NCI-H187 treated with DMSO at 0.1 percent for 48 hours (cell line): ENCODE measurements around the gene RAP2B.
"Not testable (repeated sequence)": the region's sequence is repeated elsewhere in the genome, so short reads cannot be mapped to it uniquely, and the experiment has no call there.

Experiments
- DNase-seq: peaks from one replicate; lab custom pipeline; 2025; lab: John Stamatoyannopoulos, UW

RAP2B gene

DNA sequence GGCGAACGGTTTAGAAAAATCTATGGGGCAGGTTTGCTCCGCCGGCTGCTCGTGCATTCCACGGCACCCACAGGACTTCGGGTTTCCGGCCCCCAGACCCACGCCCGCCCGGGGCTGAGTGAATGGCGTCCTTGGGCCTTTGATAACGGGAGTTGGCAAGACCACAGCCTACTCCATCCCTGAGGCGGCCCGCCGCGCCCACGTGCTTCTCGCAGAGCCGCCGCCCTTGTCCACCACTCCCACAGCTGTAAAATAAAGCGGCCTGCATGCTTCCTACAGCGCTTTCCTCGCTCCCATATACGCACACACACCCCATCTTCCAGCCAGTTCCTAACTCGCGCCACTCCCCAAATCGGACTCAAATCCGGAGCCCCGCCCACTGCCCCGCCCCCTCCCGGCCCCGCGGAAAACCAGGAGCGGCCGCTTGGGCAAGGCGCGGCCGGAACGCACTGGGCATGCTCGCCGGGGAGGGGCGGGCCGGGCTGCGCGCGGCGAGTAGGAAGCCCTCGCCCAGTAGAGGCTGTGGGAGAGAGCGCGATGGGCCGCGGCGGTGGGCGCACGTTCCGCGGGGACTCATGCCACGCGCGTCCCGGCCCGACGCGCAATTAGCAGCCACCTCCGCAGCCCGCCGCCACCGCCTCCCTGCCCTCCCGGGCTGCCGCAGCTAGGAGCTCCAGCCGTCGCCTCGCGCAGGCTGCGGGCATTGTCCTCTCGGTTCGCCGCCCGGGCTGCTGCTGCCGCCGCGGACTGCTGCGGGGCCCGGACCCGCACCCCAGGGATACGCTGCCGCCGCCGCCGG, at the start of gene RAP2B:
Gene RAP2B, plus strand, starts transcription at position 513 of the 799 bp plus-strand sequence. CDS start 468 bp downstream, outside the sequence.
- DNase-seq, result no peak

GRCh38 chr3:153113541-153113940, 48.5 kb upstream of the RAP2B start:
- DNase-seq, result no peak

DNA sequence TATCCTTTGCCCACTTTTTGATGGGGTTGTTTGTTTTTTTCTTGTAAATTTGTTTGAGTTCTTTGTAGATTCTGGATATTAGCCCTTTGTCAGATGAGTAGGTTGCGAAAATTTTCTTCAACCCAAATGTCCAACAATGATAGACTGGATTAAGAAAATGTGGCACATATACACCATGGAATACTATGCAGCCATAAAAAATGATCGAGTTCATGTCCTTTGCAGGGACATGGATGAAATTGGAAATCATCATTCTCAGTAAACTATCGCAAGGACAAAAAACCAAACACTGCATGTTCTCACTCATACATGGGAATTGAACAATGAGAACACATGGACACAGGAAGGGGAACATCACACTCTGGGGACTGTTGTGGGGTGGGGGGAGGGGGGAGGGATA, 47.8 kb upstream of the RAP2B start:
- DNase-seq, result not testable (repeated sequence)

DNA sequence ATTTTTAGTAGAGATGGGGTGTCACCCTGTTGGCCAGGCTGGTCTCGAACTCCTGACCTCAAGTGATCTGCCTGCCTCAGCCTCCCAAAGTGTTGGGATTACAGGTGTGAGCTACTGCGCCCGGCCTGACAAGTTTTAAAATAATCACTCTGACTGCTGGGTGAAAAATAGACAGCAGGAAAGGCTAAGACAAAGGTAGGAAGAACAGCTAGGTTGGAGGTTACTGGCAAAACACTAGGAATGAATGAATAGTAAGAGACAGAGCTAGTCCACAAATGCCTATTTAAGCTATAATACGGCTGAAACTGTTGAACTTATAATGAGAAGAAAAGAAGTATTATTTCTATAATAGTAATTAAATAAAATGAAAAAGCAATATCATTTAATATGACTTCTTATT, 46.7 kb upstream of the RAP2B start:
- DNase-seq, result no peak

- no peak for DNase-seq
Observed at GRCh38 chr3:153127788-153128187, 34.2 kb upstream of the RAP2B start.

GRCh38 chr3:153129426-153129825, 32.6 kb upstream of the RAP2B start:
- DNase-seq, result no peak

GRCh38 chr3:153129866-153130265, 32.2 kb upstream of the RAP2B start:
- no peak for DNase-seq

DNA sequence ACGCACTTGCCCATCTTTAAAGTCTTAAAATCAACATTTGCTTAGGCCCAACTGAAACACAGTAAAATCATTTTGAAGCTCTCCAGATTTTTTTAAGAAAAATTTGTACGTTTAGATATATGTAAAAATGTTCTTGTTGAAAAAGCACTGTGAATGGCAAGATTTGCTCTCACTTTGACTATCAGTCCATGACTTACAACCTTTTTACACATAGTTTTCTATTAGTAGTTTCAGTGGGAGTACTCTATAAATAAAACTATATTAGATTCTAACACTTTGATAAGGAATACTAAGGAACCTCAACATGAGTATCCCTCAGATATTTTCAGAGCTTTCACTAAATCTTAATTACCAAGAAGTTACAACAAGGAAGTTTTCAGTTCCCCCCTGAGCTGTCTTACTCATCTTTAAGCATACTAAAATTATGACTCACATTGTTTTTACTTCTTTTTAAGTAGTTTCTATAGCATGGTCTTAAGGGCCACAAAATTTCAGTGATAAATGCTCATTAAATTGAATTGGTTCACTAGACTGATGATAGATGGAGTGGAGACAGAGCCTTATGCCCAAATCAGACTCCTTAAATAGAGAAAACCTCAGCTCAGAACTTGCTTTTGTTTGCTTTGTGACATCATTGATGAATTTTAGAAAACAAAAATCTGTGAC, 31.6 kb upstream of the RAP2B start:
- DNase-seq, result no peak

- no peak for DNase-seq
Observed at GRCh38 chr3:153137626-153138025, 24.4 kb upstream of the RAP2B start.

DNA sequence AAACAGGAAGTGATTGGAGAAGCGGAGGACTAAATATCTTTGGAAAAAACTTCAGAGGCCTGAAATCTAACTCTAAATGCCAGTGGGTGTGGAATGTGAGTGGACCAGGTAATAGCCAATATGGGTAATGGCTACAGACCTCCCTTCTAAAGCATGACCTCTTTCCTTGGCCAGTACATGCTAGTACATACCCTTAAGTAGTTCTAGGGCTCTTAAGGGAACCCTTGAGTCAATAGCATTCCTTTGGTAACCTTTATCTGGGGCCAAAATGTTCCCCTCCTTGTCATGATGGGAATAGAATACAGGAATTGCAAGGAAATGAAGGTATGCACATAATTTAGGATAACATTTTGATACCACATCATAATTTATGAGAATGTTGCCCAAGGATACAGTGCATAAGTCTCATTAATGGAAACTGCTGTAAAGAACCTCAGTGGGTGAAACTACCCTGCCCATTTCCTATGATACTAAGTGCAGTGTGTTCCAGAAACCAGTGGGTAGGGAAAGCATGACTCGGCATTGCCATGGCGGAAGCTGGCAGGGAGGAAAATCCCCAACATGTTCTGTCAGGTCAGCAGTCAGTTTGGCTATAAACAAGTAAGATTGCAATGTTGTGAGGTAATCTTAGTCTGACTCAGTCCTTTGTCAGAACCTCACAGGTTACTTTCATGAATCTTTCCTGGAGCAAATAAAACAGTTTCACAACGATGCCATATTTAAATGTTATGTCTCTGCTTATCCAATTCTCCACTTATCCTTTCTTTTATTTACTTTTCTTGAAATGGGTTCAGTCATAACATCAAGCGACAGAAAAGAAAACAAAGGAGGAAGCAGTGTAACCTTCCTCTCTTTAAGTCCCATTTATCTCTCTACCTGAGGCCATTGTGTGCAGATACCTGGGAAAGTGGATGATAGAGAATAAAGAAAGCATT, 23.5 kb upstream of the RAP2B start:
- no peak for DNase-seq

GRCh38 chr3:153142961-153143360, 19.1 kb upstream of the RAP2B start:
- DNase-seq, result no peak

- no peak for DNase-seq
Observed at GRCh38 chr3:153144071-153144470, 18.0 kb upstream of the RAP2B start.

GRCh38 chr3:153144779-153145178, 17.2 kb upstream of the RAP2B start:
- DNase-seq, result no peak

GRCh38 chr3:153145454-153145853, 16.6 kb upstream of the RAP2B start:
- no peak for DNase-seq

GRCh38 chr3:153146191-153147053, 15.6 kb upstream of the RAP2B start:
- DNase-seq, result no peak

DNA sequence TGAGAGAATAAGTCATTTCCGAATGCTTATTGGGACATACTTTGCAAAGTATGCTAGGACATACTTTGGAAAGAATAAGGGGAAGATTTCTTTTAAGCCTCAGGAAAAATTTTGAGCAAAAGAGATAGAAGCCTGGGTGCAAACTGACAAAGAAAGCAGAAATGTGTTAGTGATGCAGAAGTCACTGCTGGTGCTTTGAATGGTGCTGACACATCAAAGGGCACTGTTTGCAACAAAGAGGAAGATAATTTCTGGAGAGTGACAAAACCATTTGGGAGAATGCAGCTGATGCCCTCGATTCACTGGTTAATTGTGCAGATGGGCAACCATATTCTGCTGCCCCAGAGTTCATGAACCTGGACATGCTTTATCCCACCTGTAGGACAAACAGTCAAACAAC, 11.0 kb upstream of the RAP2B start:
- no peak for DNase-seq

- DNase-seq, result not testable (repeated sequence)
Observed at GRCh38 chr3:153155786-153156185, 6.2 kb upstream of the RAP2B start.

DNA sequence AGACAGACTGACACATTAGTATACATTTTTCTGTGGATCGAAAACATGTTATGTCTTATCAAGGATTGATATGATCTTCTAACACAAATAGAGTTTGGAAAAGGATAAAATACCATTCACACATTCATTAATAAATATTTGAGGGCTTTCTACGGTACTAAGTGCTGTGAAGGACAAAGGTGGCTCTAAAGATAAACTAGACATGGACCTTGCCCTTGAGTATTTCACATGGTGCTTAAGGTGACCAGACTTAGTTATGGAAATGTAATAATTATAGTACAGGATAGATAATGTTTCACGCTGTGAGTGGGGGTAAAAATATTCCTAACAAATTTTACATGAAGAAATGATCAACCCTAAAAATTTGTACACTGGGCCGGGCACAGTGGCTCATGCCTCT, 3.8 kb upstream of the RAP2B start:
- DNase-seq, result no peak

DNA sequence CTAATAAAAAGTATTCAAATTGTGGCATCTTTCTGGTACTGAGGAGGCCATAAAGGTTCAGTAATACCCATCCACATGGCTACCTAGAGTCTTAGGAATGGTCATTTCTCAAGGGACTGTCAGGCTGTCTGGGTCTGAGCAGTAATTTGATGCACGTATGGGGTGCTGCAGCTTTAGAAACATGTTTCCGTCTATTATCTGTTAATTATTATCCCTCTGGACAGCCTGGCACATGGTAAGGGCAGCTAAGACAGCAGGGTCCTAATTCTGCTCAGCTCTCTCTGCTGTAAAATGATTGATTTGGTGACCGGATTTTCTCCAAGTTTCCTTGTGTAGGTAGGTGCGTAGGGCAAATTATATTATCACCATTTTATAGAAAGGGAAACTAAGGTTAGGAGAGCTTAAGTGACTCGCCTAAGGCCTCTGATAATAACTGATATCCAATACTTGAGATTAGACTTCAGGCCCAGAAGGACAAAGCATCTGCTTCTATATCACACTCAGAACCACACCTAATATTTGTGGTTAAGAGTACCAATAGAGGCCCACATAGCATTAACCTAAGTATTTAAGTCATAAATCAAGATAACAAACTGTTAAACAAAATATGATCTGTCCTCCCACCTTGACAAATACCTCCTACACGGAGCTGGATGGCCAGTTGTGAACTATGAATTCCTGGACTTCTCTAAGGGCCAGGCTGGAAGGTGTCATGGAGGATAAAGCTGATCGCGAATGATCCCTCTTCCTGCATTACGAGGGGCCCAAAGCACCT, 2.9 kb upstream of the RAP2B start:
- no peak for DNase-seq

DNA sequence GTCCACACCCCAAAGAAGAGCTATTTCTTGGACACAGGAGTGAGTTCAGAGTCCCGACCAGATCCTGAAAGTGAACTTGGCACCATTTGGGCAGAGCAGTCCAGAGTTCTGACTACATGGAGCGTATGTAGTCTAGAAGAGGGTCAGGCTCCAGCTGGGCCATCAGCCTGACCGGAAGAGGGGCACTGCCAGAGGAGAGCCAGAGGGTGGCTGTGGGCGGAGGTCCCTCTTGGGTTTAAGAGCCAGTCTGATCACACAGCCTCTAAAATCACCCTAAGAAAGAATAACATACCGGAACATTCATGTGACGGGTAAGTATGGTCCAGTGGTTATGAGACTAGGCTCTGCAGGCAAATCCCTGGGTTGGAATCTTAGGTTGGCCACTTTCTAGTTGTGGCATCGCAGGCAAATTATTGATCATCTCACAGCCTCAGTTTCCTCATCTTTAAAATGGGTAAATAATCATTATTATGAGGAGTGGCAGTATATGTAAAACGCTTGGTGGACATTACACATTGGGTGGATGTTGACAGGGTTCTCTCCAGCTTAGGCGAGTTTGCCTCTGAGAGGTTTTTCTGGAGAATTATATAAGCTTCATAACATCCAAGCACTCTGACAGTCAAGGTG, 2.1 kb upstream of the RAP2B start:
- no peak for DNase-seq
